HG03558 (cell line): ENCODE measurements around the gene ITPKB.

ENCODE experiments used
- ATAC-seq: cut with Tn5 transposase; IDR thresholded peaks from one replicate; pipeline ENCODE4 v1.9.1; 2021; ENCODE audit warnings: moderate number of reproducible peaks; ENCODE audit not compliant: unreplicated experiment; ENCODE audit errors: extremely low read depth

The ITPKB gene

DNA sequence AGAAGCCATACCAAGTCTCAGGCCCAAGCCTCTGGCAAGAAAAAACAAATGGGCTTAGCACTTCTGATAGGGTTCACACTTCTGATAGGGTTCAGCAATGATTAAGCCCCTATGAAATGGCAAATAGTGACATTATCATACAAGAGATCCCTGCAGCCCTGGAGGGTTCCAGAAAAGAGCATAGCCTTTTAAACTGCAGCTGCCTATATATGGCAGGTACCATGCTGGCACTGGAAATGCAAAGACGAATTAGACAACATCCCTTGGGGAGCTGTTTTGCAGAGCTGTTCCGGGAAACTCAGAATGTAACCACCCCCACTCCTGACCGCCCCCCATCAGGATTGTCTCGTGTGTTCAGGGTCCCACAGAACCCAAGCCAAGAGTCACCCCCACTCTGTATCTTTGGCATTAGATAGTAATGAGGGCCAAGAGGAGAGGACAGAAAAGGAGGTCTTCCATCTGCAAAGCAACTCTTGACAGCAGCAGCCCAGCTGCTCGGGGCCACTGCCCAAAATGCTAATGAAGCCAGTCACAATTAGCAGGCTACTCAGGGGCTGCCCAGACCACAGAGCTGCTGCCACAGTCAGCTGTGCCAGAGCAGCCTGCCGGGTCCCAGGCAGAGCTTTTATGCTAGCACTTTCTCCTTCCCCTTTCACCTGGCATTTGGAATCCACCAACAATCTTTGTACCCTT, 50.9 kb downstream of the ITPKB start:
- ATAC-seq: no peak

- ATAC-seq: no peak
These were observed 51.7 kb downstream of the ITPKB start for GRCh38 chr1:226687426-226687825.

- ATAC-seq: no peak
These were observed 52.3 kb downstream of the ITPKB start for GRCh38 chr1:226686440-226687425.

GRCh38 chr1:226685196-226685820, 53.8 kb downstream of the ITPKB start:
- no peak for ATAC-seq

DNA sequence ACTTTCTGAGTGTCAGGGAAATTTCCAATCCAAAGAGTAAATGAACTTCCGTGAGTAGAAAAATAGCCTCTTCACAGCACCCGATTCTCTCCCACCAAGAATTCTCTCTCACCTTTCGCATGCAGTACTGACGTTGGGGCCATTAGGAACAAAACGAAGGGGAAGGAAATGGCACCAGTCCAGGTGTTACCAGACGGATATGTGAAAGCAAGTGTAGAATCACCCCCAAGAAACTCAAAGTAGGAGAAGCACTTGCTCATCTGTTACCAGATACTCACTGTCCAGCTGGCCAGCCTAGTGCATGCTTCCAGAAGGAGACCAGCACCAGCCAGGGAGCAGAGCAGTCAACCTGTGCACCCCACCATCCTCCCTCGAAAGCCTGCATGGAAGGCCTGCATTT, 55.1 kb downstream of the ITPKB start:
- no peak for ATAC-seq

- no peak for ATAC-seq
These were observed 55.9 kb downstream of the ITPKB start for GRCh38 chr1:226682871-226683814.

DNA sequence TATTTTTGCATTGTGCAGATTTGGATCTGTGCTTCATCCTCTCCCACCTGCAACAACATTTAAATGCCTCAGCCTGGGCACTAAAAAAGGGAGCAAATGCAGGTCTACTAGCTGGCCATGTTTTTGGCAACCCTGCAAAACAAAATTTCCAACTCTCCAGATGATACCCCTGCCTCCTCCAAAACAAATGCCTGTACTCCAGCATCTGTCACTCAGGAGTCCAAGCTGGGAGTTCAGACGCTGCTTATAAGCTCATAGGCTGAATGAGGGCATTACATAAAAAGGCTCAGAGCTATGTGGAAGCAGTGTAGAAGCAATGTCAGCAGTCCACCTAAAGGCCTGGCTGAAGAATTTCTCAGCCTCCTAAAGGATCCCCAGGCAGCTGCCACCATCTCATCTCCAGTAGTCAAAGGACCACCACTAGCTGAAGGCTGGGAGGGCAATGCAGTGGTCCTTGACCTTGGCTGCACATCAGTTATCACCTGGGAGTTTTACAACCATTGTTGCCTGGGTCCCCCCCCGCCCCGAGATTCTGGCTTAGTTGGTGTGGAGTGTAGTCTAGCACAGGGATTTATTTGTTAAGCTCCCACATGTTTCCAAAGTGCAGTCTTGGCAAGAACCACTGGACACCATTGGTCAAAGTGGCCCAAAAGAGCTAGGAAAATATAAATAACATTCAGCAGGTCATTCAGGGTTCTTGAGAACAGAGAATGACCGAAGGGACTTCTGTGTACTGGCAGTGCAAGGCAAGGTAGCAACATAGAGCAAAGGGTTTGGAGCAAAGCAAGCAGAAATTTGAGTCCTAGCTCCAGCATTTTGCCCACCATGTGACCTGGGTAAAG, 57.2 kb downstream of the ITPKB start:
- ATAC-seq: no peak

DNA sequence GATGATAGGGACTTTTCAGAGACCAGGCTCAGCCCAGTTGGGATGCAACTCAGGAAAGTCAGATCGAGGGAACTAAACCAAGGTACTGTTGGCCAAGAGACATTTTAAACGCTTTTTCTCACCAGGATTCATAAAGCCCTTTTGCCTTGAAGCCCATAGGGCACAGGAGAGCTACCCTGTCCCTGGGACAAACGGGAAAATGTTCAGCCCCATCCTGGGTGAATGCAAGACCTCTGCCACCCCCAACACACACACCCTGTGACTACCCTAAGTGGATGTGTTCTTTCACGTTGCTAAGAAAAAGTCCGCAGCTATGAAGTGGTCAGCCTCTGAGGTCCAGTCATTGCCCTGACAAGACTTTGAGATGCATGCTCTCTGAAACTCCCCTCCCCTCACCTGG, 58.4 kb downstream of the ITPKB start:
- ATAC-seq: no peak

GRCh38 chr1:226679853-226680516, 59.1 kb downstream of the ITPKB start:
- no peak for ATAC-seq

GRCh38 chr1:226679262-226679661, 59.8 kb downstream of the ITPKB start:
- ATAC-seq: no peak

DNA sequence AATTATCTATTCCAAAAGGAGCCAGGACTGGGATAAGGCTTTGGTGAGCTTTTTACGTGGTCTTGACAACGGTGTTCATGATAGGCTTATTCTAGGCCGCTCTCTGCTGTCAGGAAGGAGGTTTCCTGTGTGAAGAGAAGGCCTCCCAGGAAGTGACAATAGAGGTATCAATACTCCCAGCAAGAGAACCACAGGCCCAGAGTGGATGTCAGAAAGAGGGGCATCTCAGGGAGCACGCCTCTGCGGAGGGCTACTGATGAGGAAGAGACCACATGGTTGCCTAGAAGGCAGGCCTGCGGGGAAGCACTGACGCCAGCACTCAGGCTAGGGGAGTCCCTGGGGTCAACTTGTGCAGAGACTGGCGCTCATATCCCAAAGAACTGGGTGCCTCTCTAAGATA, 60.4 kb downstream of the ITPKB start:
- no peak for ATAC-seq

DNA sequence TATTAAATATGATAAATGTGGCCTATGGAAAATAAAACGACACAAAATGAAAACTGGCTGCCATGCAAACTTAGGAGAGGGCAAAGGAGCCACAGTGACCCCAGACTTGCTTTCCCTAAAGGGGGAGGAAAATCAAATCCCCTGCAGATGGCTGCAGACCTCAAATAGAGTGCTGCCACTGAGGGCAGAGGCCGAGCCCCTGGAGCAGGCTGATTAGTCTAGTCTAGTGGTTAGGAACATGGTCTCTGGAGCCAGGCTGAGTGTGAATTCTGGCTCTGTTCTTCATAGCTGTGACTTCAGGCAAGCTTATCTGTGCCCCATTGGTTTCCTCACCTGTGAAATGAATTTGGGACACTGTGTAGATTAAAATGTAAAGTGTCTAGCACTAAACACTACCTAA, 60.8 kb downstream of the ITPKB start:
- ATAC-seq: no peak

DNA sequence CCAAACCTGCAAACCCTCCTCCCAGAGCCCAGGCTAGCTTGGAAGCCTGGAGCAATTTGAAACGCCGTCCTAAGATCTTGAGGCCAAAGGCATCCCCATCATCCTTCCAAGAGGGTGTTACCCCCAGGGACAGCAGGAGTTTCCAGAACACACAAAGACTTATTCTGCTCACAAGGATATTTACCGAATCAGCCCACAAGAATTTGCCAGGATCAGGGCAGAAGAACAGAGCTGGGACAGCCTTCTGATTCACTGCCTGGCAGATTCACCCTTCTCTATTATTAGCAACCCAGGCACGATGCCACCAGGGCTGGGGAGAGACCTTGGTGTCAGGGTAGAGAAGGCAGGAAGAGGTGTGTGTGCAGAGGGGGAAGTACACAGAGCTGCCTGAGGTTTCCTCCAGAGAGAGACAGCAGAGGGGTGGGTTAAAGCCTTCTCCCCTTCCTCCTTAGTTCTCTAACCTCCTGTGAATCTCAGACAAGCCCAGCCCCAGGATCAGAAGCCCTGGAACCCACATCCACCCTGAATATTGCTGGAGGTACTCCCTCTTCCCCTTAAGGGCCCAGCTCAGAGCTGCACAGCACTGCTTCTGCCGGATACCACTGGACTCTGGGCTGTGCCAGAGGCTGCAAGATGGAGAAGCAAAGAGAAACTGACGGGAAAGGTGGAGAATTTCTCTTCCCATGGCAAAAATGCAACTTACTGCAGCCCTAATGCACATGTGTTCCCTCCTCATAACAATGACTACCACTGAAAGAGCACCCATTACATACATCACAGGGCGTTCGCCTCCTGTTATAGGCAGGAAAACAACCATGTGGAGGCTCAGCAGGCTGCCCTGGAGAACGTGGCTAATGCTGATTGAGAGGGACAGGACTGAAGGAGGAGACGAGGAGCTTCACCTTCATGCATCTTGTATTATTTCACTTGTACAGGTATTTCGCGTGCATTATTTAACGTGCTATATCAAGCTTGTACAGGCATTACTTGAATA, 61.8 kb downstream of the ITPKB start:
- no peak for ATAC-seq

- ATAC-seq: no peak
These were observed 62.7 kb downstream of the ITPKB start for GRCh38 chr1:226676381-226676780.

GRCh38 chr1:226675715-226676357, 63.2 kb downstream of the ITPKB start:
- ATAC-seq: no peak

DNA sequence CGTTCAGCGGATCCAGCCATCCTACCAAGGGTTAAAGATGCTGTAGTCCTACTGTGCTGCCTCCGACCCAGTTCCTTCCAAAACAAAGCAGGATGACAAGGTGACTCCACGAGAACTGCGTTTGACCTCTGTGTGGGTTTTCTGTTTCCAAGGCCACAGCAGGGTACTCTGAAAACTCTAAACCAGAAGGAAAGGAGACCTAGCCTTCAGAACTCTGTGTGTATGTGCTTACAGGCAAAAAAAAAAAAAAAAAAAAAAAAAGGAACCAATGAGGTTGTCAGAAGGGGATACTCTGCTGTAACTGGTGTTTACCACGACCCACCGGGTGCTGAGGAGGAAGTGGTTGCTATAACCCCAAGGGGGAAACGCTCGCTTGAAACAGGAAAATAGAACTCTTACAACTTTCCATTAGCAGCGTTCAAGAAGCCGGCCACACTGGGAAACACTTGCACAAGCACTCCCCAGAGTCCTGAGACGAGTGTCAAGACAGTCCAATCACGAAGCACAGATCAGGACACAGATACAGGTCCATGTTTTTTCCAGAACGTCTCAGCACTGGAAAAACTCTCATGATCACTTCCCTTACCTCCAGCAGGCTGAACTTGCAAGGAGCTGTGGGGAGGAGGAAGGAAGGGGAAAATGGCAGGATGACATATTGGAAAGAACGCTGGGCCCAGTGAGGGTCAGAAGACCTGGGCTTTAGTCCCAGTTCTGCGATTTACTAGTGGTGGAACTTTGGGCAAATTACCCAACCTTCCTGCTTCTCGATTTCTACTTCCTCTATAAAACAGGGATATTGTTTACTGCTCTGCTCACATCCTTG, 64.0 kb downstream of the ITPKB start:
- peak; percentile 71 for ATAC-seq
